ENCODE measurements around the gene C5AR2.
"Not testable (repeated sequence)": the region's sequence is repeated elsewhere in the genome, so short reads cannot be mapped to it uniquely, and the experiment has no call there.

C5AR2 gene

GRCh38 chr19:47365455-47365854, 33.5 kb downstream of the C5AR2 start:
- not testable (repeated sequence) for DNase-seq

- no peak for DNase-seq
These were observed 38.2 kb downstream of the C5AR2 start for GRCh38 chr19:47370045-47370611.

GRCh38 chr19:47371261-47371660, 39.3 kb downstream of the C5AR2 start:
- DNase-seq: no peak

GRCh38 chr19:47372603-47373002, 40.6 kb downstream of the C5AR2 start:
- DNase-seq: no peak

GRCh38 chr19:47373246-47374240, 41.6 kb downstream of the C5AR2 start:
- no peak for DNase-seq

GRCh38 chr19:47374876-47375693, 43.1 kb downstream of the C5AR2 start:
- DNase-seq: no peak

DNA sequence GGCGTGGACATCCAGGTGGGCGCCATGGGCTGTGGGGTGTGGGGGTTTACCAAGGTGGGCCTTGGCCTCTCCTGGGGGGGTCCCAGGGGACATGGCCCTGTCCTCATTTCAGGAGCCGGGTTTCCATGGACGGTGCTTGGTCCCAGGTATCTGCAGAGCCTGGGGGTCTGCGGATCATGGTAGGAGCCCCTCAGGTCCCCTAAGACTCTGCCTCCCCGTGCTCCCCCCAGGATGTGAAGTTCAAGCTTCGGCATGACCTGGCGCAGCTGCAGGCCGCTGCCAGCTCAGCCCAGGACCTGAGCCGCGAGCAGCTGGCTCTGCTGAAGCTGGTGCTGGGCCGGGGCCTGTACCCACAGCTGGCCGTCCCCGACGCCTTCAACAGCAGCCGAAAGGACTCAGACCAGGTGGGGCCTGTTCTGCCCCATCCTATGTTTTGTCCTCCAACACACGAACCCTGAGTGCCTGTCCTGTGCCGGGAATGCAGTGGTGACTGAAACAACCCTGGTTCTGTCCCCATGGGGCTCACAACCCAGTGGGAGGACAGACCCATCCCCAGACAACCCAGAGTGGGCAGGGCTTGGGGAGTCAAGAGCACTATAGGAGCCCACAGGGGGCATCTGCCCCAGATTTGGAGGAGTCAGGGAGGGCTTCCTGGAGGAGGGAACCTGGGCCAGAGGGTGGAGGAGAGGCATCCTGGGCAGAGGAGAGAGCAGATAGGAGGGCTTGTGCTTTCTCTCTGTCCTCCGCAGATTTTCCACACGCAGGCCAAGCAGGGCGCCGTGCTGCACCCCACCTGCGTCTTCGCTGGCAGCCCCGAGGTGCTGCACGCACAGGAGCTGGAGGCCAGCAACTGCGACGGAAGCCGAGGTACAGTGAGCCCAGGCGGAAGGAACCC, 44.0 kb downstream of the C5AR2 start:
- no peak for DNase-seq

DNA sequence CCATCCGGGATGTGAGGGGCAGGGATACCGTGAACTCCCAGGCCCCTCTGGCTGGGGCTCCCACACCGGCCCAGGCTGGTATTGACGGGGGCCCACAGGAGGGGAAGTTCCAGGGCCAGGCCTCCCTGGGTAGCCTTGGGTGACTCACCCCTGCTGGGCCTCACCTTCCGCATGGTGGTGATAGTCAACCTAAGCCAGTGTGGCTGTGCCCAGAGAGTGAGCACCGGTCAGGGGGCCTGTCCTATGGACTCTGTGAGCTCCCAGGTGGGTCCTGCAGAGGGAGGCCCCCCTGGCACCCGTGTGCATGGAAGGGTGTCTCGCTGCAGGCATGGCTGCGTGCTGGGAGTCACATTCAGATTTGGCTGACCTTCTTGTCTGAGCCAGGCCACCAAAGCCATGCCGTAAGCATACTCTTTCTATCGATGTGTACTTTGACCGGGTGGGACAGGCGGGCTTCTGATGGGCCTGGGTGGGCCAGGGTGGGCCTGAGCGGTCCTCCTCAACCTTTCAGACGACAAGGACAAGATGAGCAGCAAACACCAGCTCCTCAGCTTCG, 44.7 kb downstream of the C5AR2 start:
- DNase-seq: no peak

GRCh38 chr19:47377208-47377701, 45.3 kb downstream of the C5AR2 start:
- no peak for DNase-seq

DNA sequence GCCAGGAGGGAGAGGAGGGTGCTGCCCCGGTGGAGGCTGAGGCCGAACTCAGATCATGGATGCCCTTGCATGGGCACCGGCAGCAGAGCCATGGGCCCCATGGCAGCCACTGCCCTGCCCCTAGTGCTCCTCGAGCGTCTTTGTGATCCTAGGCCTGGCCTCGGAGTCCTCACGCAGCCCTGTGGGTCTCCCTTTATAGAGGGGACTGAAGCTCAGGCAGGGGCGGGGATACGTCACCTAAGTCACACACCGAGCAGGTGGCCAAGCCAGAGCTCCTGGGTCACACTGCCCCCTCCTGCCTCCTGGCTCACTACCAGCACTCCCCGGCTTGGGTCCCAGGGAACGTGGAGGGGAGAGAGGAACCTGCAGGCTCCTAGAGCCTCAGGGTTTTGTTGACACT, 45.8 kb downstream of the C5AR2 start:
- DNase-seq: no peak

- no peak for DNase-seq
These were observed 46.3 kb downstream of the C5AR2 start for GRCh38 chr19:47378246-47378645.

DNA sequence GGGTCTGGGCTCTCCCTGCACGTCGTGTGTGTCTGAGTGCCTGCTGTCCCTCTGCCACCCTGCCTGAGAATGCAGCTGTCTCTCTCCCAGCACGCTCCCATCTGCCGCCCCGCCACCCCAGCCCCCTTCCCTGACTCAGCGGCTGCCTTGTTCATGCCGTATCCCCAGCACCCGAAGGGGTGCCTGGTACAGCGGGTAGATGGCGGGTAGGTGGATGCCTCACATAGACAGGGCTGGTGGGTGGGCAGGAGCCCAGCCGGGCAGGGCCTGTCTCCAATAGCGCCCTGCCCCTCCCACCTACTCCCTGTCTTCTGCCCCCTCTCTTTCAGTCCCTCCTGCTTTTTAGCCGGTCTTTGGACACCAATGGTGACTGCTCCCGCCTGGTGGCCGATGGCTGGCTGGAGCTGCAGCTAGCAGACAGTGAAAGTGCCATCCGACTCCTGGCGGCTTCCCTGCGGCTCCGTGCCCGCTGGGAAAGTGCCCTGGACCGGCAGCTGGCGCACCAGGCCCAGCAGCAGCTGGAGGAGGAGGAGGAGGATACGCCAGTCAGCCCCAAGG, 47.5 kb downstream of the C5AR2 start:
- DNase-seq: no peak

- DNase-seq: no peak
These were observed 48.6 kb downstream of the C5AR2 start for GRCh38 chr19:47380559-47380958.

DNA sequence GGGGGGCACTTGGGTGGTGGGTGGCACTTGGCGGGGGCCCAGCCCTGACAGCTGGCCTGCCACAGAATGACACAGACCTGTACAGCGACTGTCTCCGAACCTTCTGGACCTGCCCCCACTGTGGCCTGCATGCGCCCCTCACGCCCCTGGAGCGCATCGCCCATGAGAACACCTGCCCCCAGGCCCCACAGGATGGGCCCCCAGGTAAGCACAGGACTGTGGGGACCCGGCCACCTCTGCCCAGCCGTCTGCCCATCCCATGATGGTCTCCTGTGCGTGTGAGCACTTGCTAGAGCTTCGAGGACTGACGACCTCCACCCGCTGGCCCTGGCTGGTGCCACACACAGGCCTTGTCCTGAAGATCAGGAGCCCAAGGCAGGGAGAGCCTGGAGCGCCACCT, 49.1 kb downstream of the C5AR2 start:
- no peak for DNase-seq

DNA sequence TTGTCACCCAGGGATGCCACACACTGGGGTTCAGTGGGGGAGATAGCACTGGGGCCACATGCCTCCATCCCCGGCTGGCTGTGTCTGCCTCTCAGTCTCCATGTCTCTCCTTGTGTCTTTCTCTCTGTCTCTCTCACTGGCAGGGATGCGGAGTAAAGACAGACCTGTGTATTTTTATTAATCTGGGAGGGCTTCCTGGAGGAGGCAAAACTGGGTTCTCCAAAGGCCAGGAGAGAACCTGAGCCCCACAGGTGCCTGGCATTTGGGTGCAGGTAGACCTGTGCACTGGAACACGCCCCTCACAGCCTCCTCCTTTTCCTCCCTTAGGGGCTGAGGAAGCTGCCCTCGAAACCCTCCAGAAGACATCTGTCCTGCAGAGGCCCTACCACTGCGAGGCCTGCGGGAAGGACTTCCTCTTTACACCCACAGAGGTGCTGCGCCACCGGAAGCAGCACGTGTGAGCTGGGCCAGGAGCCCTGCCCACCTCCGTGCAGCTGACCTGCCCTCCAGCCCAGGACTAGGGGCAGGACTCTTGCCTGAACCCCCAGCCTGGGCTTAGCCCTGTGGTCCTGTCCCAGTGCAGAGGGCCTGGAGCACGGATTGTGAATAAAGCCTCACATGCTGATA, 49.8 kb downstream of the C5AR2 start:
- DNase-seq: no peak

- not testable (repeated sequence) for DNase-seq
These were observed 51.9 kb downstream of the C5AR2 start for GRCh38 chr19:47383890-47384289.

GRCh38 chr19:47384533-47384932, 52.6 kb downstream of the C5AR2 start:
- not testable (repeated sequence) for DNase-seq

DNA sequence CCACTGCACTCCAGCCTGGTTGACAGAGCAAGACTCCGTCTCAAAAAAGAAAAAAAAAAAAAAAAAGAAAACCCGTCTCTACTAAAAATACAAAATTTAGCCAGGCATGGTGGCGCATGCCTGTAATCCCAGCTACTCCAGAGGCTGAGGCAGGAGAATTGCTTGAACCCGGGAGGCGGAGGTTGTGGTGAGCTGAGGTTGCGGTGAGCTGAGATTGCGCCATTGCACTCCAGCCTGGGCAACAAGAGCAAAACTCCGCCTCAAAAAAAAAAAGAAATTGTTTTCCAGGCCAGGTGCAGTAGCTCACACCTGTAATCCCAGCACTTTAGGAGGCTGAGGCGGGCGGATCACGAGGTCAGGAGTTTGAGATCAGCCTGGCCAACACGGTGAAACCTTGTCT, 54.6 kb downstream of the C5AR2 start:
- not testable (repeated sequence) for DNase-seq

DNA sequence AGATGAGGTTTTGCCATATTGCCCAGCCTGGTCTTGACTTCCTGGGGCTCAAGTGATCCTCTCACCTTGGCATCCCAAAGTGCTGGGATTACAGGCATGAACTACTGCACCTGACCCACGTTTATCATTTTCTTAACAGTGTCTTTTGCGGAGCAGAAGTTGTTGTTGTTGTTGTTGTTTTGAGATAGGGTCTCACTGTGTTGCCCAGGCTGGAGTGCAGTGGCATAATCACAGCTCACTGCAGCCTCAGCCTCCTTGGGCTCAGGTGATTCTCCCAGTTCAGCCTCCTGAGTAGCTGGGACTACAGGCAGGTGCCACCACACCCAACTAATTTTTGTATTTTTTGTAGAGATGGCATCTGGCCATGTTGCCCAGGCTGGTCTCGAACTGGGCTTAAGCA, 55.6 kb downstream of the C5AR2 start:
- not testable (repeated sequence) for DNase-seq

GRCh38 chr19:47388721-47389120, 56.7 kb downstream of the C5AR2 start:
- DNase-seq: not testable (repeated sequence)

- no peak for DNase-seq
These were observed 57.2 kb downstream of the C5AR2 start for GRCh38 chr19:47389150-47389556.

Measured in 8988T (cell line).